Measurements from ENCODE around the gene RBM6.

DNA sequence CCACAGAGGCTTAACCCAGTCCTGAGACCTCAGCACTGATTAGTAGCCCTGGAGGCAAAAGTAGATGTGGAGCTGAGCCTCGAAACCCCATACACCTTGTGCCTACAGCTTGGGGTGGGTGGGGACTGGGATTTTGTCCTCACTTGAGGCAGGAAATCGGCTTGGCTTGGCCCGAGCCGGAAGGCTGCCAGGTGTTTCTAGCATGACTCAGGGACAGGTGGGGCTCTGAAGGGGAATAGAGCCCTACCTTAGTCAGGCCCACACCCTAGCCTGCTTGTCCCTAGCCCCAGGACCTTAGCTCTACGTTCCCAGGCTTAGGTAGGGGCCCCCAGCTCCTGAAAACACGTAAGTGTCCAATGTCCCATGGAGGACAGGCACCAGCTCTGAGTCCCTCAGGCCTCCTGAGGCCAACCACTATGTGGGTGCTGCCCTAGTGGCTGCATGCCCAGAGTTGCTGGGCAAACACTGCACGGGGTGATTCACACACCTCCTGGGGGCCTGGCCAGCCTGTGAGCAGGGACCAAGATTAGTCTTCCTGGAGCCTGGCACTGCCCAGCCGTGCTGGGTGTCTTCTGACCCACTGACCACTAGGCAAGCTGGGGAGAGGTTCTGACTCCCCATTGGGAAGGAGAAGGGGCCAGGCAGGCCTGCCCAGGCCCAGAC lies 39.3 kb upstream of the RBM6 start:
- TF ChIP-seq POLR2AphosphoS5 (IDR thresholded peaks at IDR 0.05) (no peak), POLR2A (IDR thresholded peaks at IDR 0.05; ENCODE audit: low read depth) (no peak), CTCF (IDR thresholded peaks at IDR 0.05) (no peak)

All from esophagus muscularis mucosa (tissue), 3 donors.